Trophoblast cell (in vitro differentiated cells and primary cell): ENCODE data around the gene MRPS14.

Experiments
- DNase-seq, 2 donors: peaks; one replicate each; pipeline ENCODE4 v3.0.0-alpha.2; 2016
- H2AFZ ChIP-seq: 2 replicates; pipeline ENCODE4 v1.6.1; 2013; ENCODE audit warnings: low read length, moderate library complexity, mild to moderate bottlenecking; ENCODE audit not compliant: insufficient read depth, poor library complexity
- H2AK5ac ChIP-seq: 2 replicates; pipeline ENCODE4 v1.6.1; 2013; ENCODE audit warnings: mild to moderate bottlenecking, low read length
- H2BK120ac ChIP-seq: 2 replicates; pipeline ENCODE4 v1.6.1; 2013; ENCODE audit warnings: low read length, mild to moderate bottlenecking, moderate library complexity; ENCODE audit not compliant: insufficient read depth, poor library complexity
- H2BK12ac ChIP-seq: 2 replicates; pipeline ENCODE4 v1.6.1; 2013; ENCODE audit warnings: mild to moderate bottlenecking, low read length, moderate library complexity
- H2BK5ac ChIP-seq: 2 replicates; pipeline ENCODE4 v1.6.1; 2013; ENCODE audit warnings: low read length, low read depth, moderate library complexity, mild to moderate bottlenecking; ENCODE audit not compliant: poor library complexity
- H3K14ac ChIP-seq: 2 replicates; pipeline ENCODE4 v1.6.1; 2013; ENCODE audit warnings: mild to moderate bottlenecking, low read length
- H3K18ac ChIP-seq: 2 replicates; pipeline ENCODE4 v1.6.1; 2013; ENCODE audit warnings: mild to moderate bottlenecking, low read length
- H3K23ac ChIP-seq: 2 replicates; pipeline ENCODE4 v1.6.1; 2013; ENCODE audit warnings: low read length
- H3K27ac ChIP-seq: 2 replicates; pipeline ENCODE4 v1.5.1; 2013; ENCODE audit warnings: low read depth, mild to moderate bottlenecking, inconsistent platforms, low read length, moderate library complexity
- H3K27me3 ChIP-seq: 2 replicates; pipeline ENCODE4 v1.6.1; 2013; ENCODE audit warnings: inconsistent platforms, mild to moderate bottlenecking, low read length, moderate library complexity; ENCODE audit not compliant: insufficient read depth
- H3K36me3 ChIP-seq, 2 experiments: 1 replicate in 1 of 2; 2 replicates in 1 of 2; pipeline ENCODE4 v1.6.1; 2013; ENCODE audit warnings: low read length in 2 of 2, mild to moderate bottlenecking in 2 of 2, moderate library complexity in 1 of 2; ENCODE audit not compliant: insufficient read depth in 2 of 2, control insufficient read depth in 1 of 2
- H3K4ac ChIP-seq: 2 replicates; pipeline ENCODE4 v1.6.1; 2013; ENCODE audit warnings: low read depth, mild to moderate bottlenecking, low read length, moderate library complexity
- H3K4me1 ChIP-seq, 2 experiments: 1 replicate in 1 of 2; 2 replicates in 1 of 2; pipeline ENCODE4 v1.6.1; 2013; ENCODE audit warnings: low read length in 2 of 2, mild to moderate bottlenecking in 2 of 2, moderate library complexity in 1 of 2; ENCODE audit not compliant: insufficient read depth in 2 of 2, control insufficient read depth in 1 of 2
- H3K4me2 ChIP-seq: 2 replicates; pipeline ENCODE4 v1.6.1; 2013; ENCODE audit warnings: inconsistent platforms, mild to moderate bottlenecking, low read length, moderate library complexity
- H3K4me3 ChIP-seq: 2 replicates; pipeline ENCODE4 v1.5.1; 2013; ENCODE audit warnings: mild to moderate bottlenecking, low read depth, low read length, inconsistent platforms
- H3K79me1 ChIP-seq: one replicate; pipeline ENCODE4 v1.6.1; 2013; ENCODE audit warnings: low read length
- H3K79me2 ChIP-seq: 2 replicates; pipeline ENCODE4 v1.6.1; 2013; ENCODE audit warnings: low read length, mild to moderate bottlenecking; ENCODE audit not compliant: control insufficient read depth, insufficient read depth, poor library complexity
- H3K9ac ChIP-seq: 2 replicates; pipeline ENCODE4 v1.6.1; 2013; ENCODE audit warnings: mild to moderate bottlenecking, low read length
- H3K9me3 ChIP-seq: 2 replicates; pipeline ENCODE4 v1.6.1; 2013; ENCODE audit warnings: low read depth, mild to moderate bottlenecking, control low read depth, inconsistent platforms, low read length; ENCODE audit not compliant: insufficient read depth
- H4K12ac ChIP-seq: 2 replicates; pipeline ENCODE4 v1.6.1; 2013; ENCODE audit warnings: low read depth, mild to moderate bottlenecking, low read length, moderate library complexity
- H4K8ac ChIP-seq: 2 replicates; pipeline ENCODE4 v1.6.1; 2013; ENCODE audit warnings: low read depth, mild to moderate bottlenecking, low read length, moderate library complexity
- H4K91ac ChIP-seq: one replicate; pipeline ENCODE4 v1.6.1; 2013; ENCODE audit warnings: low read depth, mild to moderate bottlenecking, low read length, moderate library complexity
- WGBS: extraction: QIAGEN DNeasy Blood & Tissue Kit; methylation state at CpG from one replicate; pipeline ENCODE4 v1.1.7; 2013; ENCODE audit warnings: missing lambda C conversion rate; ENCODE audit not compliant: insufficient read length, insufficient coverage; ENCODE audit errors: extremely low coverage; 5-methylcytosine and 5-hydroxymethylcytosine counted together

MRPS14 gene

DNA sequence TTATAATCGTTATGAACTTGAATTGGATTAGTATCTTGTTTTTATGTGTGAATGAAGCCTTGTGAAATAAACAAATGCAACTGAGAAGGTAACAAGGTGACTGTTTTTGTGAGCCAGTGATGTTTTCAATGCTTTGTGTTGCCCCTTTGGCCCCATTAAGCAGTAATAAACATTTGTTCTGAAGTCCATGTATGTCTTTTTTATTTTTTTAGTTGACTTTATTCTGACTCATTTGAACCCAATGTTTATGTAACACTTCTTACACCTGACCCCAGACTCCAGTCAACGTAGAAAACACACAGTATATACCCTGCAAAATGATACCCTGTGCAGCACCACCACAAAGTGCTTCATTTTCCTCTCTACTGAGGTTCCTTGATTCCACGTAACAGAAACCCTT is 28.1 kb downstream of the MRPS14 start:
- Histone ChIP-seq H3K4me2 (no peak overlapping the region), H3K4ac (no peak overlapping the region), H3K27me3 (no peaks in the 10 kb centered on the region), H3K18ac (no peak overlapping the region), H3K23ac (no peak overlapping the region), H3K4me3 (no peak overlapping the region), H3K14ac (no peak overlapping the region), H3K9ac (no peak overlapping the region), H3K27ac (no peak overlapping the region), H3K36me3 (no peaks in the 10 kb centered on the region), H4K12ac (no peak overlapping the region), H4K91ac (no peak overlapping the region), H2AFZ (no peak overlapping the region), H2AK5ac (no peak overlapping the region), H3K79me1 (peaks cover 11% of the 10 kb centered on the region), H3K9me3 (no peaks in the 10 kb centered on the region), H3K79me2 (peaks cover 9% of the 10 kb centered on the region), H2BK12ac (no peak overlapping the region), H3K4me1 (no peaks in the 10 kb centered on the region), H4K8ac (no peak overlapping the region), H2BK5ac (no peak overlapping the region), H2BK120ac (no peak overlapping the region)
- no CpG with 5 or more reads among the region's 3 CpGs for WGBS
- no peak for DNase-seq

DNA sequence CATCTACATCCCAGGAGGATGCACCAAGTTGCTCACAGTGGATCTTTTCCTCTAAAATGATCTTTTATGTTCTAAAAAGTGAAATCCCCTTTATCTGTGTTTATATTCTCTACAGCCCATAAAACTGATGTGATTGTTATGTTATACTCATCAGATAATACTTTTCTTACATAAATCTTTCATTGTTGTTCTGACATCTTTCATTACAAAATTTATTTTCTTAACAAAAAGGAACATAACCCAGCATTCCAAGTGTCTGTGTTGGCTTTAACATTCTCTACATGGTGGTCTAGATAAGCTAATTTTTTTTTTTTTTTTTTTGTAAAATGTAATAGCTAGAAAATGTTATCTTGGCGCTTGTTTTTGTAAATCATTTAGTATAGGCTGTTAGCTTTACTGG is 31.8 kb downstream of the MRPS14 start:
- no peak overlapping the region for H2BK120ac ChIP-seq
- no CpG with 5 or more reads among the region's 1 CpG for WGBS
- no peak for DNase-seq
- H3K36me3 ChIP-seq = no peaks in the 10 kb centered on the region
- H3K4me1 ChIP-seq = no peaks in the 10 kb centered on the region
- H3K14ac ChIP-seq = no peak overlapping the region
- H3K27ac ChIP-seq = no peak overlapping the region
- H3K4ac ChIP-seq = no peak overlapping the region
- no peak overlapping the region for H4K91ac ChIP-seq
- no peak overlapping the region for H3K4me3 ChIP-seq
- H3K9me3 ChIP-seq = no peaks in the 10 kb centered on the region
- no peak overlapping the region for H4K12ac ChIP-seq
- no peak overlapping the region for H2AFZ ChIP-seq
- no peak overlapping the region for H2BK12ac ChIP-seq
- H2AK5ac ChIP-seq = no peak overlapping the region
- H3K27me3 ChIP-seq = no peaks in the 10 kb centered on the region
- H3K18ac ChIP-seq = no peak overlapping the region
- H2BK5ac ChIP-seq = no peak overlapping the region
- no peaks in the 10 kb centered on the region for H3K79me2 ChIP-seq
- no peak overlapping the region for H4K8ac ChIP-seq
- H3K79me1 ChIP-seq = no peaks in the 10 kb centered on the region
- no peak overlapping the region for H3K23ac ChIP-seq
- H3K9ac ChIP-seq = no peak overlapping the region
- H3K4me2 ChIP-seq = no peak overlapping the region

DNA sequence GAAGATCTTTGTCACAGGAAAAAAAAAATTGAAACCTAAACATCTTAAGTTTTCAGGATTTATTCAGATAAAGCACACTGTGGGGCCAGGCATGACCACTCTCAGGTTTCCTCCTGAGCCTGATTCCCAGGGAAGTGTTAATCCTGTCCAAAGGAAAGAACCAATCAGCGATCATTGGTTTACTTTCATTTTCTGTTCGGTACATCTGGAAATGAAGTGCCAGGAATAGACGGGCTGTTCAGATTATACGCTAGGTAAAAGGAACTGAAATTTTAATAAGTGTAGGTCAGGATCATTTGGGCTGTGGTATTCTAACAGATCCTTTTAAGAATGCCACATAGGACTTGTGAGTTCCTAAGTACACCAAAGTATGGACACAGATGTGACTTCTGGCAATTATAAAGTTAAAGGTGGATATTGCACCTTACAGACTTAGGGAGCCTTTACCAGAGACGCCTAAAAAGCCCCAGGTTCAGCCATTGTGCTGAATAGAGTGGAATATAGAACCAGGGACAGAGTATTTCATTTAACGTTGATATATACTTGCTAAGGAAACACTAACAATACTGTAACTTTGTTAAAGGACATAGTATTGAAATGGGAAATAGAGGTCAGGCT is 32.7 kb downstream of the MRPS14 start:
- no CpG with 5 or more reads among the region's 6 CpGs for WGBS
- H3K9me3 ChIP-seq = no peaks in the 10 kb centered on the region
- H3K18ac ChIP-seq = no peak overlapping the region
- H4K91ac ChIP-seq = peak overlapping the region; percentile 1
- H2BK12ac ChIP-seq = no peak overlapping the region
- no peak overlapping the region for H3K4ac ChIP-seq
- no peaks in the 10 kb centered on the region for H3K27me3 ChIP-seq
- no peak overlapping the region for H2AK5ac ChIP-seq
- H4K12ac ChIP-seq = no peak overlapping the region
- no peaks in the 10 kb centered on the region for H3K79me1 ChIP-seq
- no peak overlapping the region for H3K14ac ChIP-seq
- H3K9ac ChIP-seq = no peak overlapping the region
- no peak overlapping the region for H2BK5ac ChIP-seq
- no peak overlapping the region for H3K23ac ChIP-seq
- H3K4me2 ChIP-seq = no peak overlapping the region
- no peak overlapping the region for H2BK120ac ChIP-seq
- peak in 1 of 2 donors; percentile 33 for DNase-seq
- H3K27ac ChIP-seq = no peak overlapping the region
- H4K8ac ChIP-seq = no peak overlapping the region
- H3K4me1 ChIP-seq = no peaks in the 10 kb centered on the region
- no peaks in the 10 kb centered on the region for H3K36me3 ChIP-seq
- H3K79me2 ChIP-seq = no peaks in the 10 kb centered on the region
- H3K4me3 ChIP-seq = no peak overlapping the region
- H2AFZ ChIP-seq = no peak overlapping the region

DNA sequence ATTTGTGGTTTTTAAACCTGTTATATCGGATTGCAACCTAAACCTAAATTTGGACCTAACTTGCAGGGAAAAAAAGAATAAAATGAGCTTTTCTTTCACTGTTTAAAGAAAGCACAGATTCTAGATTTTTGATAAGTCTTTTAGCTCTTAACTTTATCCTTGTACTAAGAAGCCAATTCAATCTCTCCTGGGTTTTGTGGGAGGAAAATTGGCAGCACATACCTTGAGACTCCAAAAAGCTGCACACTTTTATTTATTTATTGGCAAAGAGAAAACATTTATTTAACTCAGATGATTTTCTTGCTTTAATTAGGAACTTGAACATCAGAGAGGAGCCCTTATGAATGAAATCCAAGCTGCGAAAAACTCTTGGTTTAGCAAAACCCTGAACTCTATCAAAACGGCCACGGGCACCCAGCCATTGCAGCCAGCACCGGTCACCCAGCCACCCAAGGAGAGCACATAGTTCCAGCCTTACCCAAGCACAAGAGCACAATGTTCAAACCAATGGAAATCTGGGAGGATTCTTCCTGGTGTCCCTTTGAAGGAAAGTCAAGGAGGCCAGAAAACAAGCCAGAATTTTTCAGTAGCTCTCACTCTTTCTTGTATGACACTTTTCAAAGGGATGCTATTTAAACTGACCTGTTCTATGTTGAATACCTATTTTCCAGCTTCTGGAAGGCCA is 33.5 kb downstream of the MRPS14 start:
- Histone ChIP-seq H2AK5ac (no peak overlapping the region), H3K27ac (no peak overlapping the region), H3K9ac (no peak overlapping the region), H2BK5ac (no peak overlapping the region), H3K14ac (no peak overlapping the region), H4K91ac (no peak overlapping the region), H3K79me2 (no peaks in the 10 kb centered on the region), H3K9me3 (no peaks in the 10 kb centered on the region), H3K4me3 (no peak overlapping the region), H3K36me3 (no peaks in the 10 kb centered on the region), H4K12ac (no peak overlapping the region), H4K8ac (no peak overlapping the region), H2AFZ (no peak overlapping the region), H3K23ac (no peak overlapping the region), H3K79me1 (no peaks in the 10 kb centered on the region), H3K4ac (no peak overlapping the region), H3K4me1 (no peaks in the 10 kb centered on the region), H2BK120ac (no peak overlapping the region), H2BK12ac (no peak overlapping the region), H3K4me2 (no peak overlapping the region), H3K27me3 (no peaks in the 10 kb centered on the region), H3K18ac (no peak overlapping the region)
- WGBS = no CpG with 5 or more reads among the region's 5 CpGs
- no peak for DNase-seq
